Measurements from ENCODE around the gene VWC2L. TPM values are rescaled to one million over a fixed set of nuclear protein-coding genes. Genes with fewer than 3 reads are reported as not detected.

The VWC2L gene
- total RNA-seq, 1 experiment from 2014 or later, result not detected

DNA sequence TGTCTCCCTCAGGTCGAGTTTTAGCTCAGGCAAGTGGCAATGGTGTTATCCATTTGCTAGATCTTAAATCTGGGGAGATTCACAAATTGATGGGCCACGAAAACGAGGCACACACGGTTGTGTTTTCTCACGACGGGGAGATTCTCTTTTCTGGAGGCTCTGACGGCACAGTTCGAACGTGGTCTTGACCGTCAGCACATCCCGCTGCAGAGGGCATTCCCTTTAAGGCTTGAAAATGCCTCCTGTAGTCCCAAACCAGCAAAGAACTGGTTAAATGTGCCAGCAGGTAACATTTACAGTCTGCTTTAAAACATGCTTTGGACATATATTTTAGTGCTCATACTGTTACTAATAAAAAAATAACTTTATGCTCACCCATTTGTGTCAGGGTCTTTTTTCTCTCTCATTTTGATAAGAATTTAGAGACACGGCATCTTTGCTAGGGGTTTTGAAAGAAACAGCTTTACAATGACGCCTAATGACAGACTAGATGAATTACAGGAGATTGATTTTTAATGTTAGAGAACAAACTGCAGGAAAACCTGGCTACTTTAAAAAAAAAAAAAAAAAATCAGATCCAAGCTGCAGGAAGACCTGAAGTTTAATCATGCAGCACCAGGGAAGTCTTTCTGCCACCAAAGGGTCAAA, 602 bp upstream of the VWC2L start:
- H3K36me3 ChIP-seq (ENCODE audit: insufficient read depth, low read length, poor library complexity, severe bottlenecking), result no peaks in the 10 kb centered on the region
- ChIA-PET POLR2A (ENCODE audit: low non-redundant PET) (no interaction called here), CTCF (interaction anchor here (0.6 kb wide), 1 partner anchor 64 kb away, joined by 3 read pairs; no protein-coding TSS in a partner anchor)
- no peak overlapping the region for H3K27ac ChIP-seq (ENCODE audit: low read depth, low read length, poor library complexity, severe bottlenecking)
- H3K4me1 ChIP-seq (ENCODE audit: insufficient read depth, low read length, poor library complexity, severe bottlenecking), result no peaks in the 10 kb centered on the region
- H3K4me3 ChIP-seq (ENCODE audit: low read depth, low read length, poor library complexity, severe bottlenecking), result no peak overlapping the region
- no peaks in the 10 kb centered on the region for H3K27me3 ChIP-seq (replicated peaks; ENCODE audit: insufficient read depth, low read depth, low read length, poor library complexity)
- DNase-seq (ENCODE audit: low spot score), result no peak
- TF ChIP-seq EZH2 (IDR thresholded peaks at IDR 0.05; ENCODE audit: borderline replicate concordance, low read depth, low read length, poor library complexity, severe bottlenecking), result no peak
- TF ChIP-seq, protein P1, sequence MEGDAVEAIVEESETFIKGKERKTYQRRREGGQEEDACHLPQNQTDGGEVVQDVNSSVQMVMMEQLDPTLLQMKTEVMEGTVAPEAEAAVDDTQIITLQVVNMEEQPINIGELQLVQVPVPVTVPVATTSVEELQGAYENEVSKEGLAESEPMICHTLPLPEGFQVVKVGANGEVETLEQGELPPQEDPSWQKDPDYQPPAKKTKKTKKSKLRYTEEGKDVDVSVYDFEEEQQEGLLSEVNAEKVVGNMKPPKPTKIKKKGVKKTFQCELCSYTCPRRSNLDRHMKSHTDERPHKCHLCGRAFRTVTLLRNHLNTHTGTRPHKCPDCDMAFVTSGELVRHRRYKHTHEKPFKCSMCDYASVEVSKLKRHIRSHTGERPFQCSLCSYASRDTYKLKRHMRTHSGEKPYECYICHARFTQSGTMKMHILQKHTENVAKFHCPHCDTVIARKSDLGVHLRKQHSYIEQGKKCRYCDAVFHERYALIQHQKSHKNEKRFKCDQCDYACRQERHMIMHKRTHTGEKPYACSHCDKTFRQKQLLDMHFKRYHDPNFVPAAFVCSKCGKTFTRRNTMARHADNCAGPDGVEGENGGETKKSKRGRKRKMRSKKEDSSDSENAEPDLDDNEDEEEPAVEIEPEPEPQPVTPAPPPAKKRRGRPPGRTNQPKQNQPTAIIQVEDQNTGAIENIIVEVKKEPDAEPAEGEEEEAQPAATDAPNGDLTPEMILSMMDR (conservative IDR thresholded peaks at IDR 0.05; ENCODE audit: low read depth, low read length), result no peak
- BruUV-seq (replicated peaks), result no TSS peak
- no peaks in the 10 kb centered on the region for H3K9me3 ChIP-seq (ENCODE audit: low read depth, low read length, poor library complexity, severe bottlenecking)
- intact Hi-C loops (cut with micrococcal nuclease; ENCODE audit: unreplicated experiment), result no loop called here

DNA sequence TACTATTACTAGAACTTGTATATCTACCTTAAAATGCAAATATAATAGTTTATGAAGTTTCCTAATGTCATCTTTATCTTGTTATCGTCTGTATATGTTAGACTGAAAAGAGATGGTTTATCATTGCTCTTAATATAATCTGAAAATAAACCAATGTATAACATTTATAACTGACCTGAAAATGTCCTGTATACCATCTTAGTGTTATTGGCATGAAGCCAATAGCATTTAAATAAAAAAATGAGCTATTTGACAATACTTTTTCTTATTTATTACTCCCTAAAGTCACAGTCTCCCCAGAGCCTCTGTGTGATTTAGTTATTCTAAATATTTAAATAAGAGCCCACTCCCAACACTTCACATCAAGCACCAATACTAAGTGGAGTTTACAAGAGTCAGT, 1.8 kb downstream of the VWC2L start:
- no peak for DNase-seq (ENCODE audit: low spot score)
- no peaks in the 10 kb centered on the region for H3K4me1 ChIP-seq (ENCODE audit: insufficient read depth, low read length, poor library complexity, severe bottlenecking)
- no peak overlapping the region for H3K27ac ChIP-seq (ENCODE audit: low read depth, low read length, poor library complexity, severe bottlenecking)
- H3K4me3 ChIP-seq (ENCODE audit: low read depth, low read length, poor library complexity, severe bottlenecking), result no peak overlapping the region
- no peaks in the 10 kb centered on the region for H3K36me3 ChIP-seq (ENCODE audit: insufficient read depth, low read length, poor library complexity, severe bottlenecking)
- H3K27me3 ChIP-seq (replicated peaks; ENCODE audit: insufficient read depth, low read depth, low read length, poor library complexity), result no peaks in the 10 kb centered on the region
- intact Hi-C loops (cut with micrococcal nuclease; ENCODE audit: unreplicated experiment), result no loop called here
- CTCF ChIA-PET, result no interaction called here
- BruUV-seq (replicated peaks), result no TSS peak
- TF ChIP-seq EZH2 (IDR thresholded peaks at IDR 0.05; ENCODE audit: borderline replicate concordance, low read depth, low read length, poor library complexity, severe bottlenecking), result no peak
- TF ChIP-seq, protein P1 (conservative IDR thresholded peaks at IDR 0.05; ENCODE audit: low read depth, low read length), result no peak
- no peaks in the 10 kb centered on the region for H3K9me3 ChIP-seq (ENCODE audit: low read depth, low read length, poor library complexity, severe bottlenecking)
- POLR2A ChIA-PET (ENCODE audit: low non-redundant PET), result no interaction called here

DNA sequence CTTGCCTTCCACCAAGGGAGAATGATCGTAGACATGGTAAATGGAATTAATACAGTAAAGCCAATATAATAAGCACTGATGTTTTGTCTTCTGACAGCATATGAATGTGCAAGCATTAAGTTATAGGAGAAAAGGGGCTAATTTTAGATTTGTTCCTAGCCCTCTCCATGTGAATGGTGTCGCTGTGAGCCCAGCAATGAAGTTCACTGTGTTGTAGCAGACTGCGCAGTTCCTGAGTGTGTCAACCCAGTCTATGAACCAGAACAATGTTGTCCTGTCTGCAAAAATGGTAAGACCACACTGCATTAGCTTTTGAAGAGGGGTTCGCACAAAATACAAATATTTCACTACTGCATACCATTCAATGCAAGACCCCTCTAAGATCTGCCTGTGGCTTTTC, 25.6 kb downstream of the VWC2L start:
- H3K27me3 ChIP-seq (replicated peaks; ENCODE audit: insufficient read depth, low read depth, low read length, poor library complexity), result no peaks in the 10 kb centered on the region
- TF ChIP-seq, protein P1 (conservative IDR thresholded peaks at IDR 0.05; ENCODE audit: low read depth, low read length), result no peak
- no peak for TF ChIP-seq EZH2 (IDR thresholded peaks at IDR 0.05; ENCODE audit: borderline replicate concordance, low read depth, low read length, poor library complexity, severe bottlenecking)
- H3K36me3 ChIP-seq (ENCODE audit: insufficient read depth, low read length, poor library complexity, severe bottlenecking), result no peaks in the 10 kb centered on the region
- CTCF ChIA-PET, result no interaction called here
- no peak overlapping the region for H3K27ac ChIP-seq (ENCODE audit: low read depth, low read length, poor library complexity, severe bottlenecking)
- H3K4me3 ChIP-seq (ENCODE audit: low read depth, low read length, poor library complexity, severe bottlenecking), result no peak overlapping the region
- POLR2A ChIA-PET (ENCODE audit: low non-redundant PET), result no interaction called here
- no peak for DNase-seq (ENCODE audit: low spot score)
- no peaks in the 10 kb centered on the region for H3K9me3 ChIP-seq (ENCODE audit: low read depth, low read length, poor library complexity, severe bottlenecking)
- no TSS peak for BruUV-seq (replicated peaks)
- no peaks in the 10 kb centered on the region for H3K4me1 ChIP-seq (ENCODE audit: insufficient read depth, low read length, poor library complexity, severe bottlenecking)
- intact Hi-C loops (cut with micrococcal nuclease; ENCODE audit: unreplicated experiment), result no loop called here
